A549 (cell line): Measurements from ENCODE around the gene PDE7B. TPM values are rescaled to one million over a fixed set of nuclear protein-coding genes. Genes with fewer than 3 reads are reported as not detected.
A peak's percentile ranks its signal among the peaks of the same experiment; 100 is the strongest.

Experiments used
- ATAC-seq, 2 experiments: fragments of 200-7000 bp in 1 of 2; fragments of >200 bp in 1 of 2; cut with Nextera tagmentation in 1 of 2; cut with Tn5 transposase in 1 of 2; 3 replicates each; pipeline versions ENCODE4 v1.8.0 to v1.9.1; 2018 to 2020; ENCODE audit warnings: mild to moderate bottlenecking in 1 of 2, moderate library complexity in 1 of 2
- CTCF ChIA-PET: fragments of 300-600 bp; sonication (Branson Sonifier 250); formaldehyde crosslinking; extraction: SDS; loops from one replicate; lab custom pipeline; 2021; ENCODE audit warnings: antibody characterized with exemption, inconsistent platforms; lab: Yijun Ruan, JAX
- POLR2A ChIA-PET: fragments of 350-600 bp; formaldehyde crosslinking; extraction: SDS; loops from one replicate; lab custom pipeline; 2021; ENCODE audit warnings: antibody characterized with exemption, inconsistent platforms; lab: Yijun Ruan, JAX
- DNase-seq, 2 experiments: peaks; one replicate each; pipeline versions ENCODE4 v3.0.0 to v3.0.0-alpha.2; 2011 to 2016; ENCODE audit warnings: low read depth in 1 of 2, low spot score in 1 of 2
- FAIRE-seq: peaks from 2 replicates; lab custom pipeline; 2011; peaks lifted over from hg19 to GRCh38; lab: Jason Lieb, UNC
- H3K27ac ChIP-seq, 2 experiments: fragments of >200 bp; sonication (Bioruptor Twin); formaldehyde crosslinking; 3 replicates each; pipeline ENCODE4 v1.5.1; 2016 to 2017
- H3K4me1 ChIP-seq: fragments of >200 bp; sonication (Bioruptor Twin); formaldehyde crosslinking; 3 replicates; pipeline ENCODE4 v1.6.1; 2016
- H3K4me2 ChIP-seq: fragments of >200 bp; sonication (Bioruptor Twin); formaldehyde crosslinking; 3 replicates; pipeline ENCODE4 v1.6.1; 2016
- H3K4me3 ChIP-seq: fragments of >200 bp; sonication (Bioruptor Twin); formaldehyde crosslinking; 3 replicates; pipeline ENCODE4 v1.5.1; 2016
- H3K9me3 ChIP-seq: fragments of >200 bp; sonication (Bioruptor Twin); formaldehyde crosslinking; 3 replicates; pipeline ENCODE4 v1.6.1; 2016
- BCL3 ChIP-seq: fragments of >200 bp; sonication (Bioruptor Twin); formaldehyde crosslinking; IDR thresholded peaks from 3 replicates; pipeline ENCODE4 v1.6.1; 2016
- CHD2 ChIP-seq: fragments of 150-350 bp; IDR thresholded peaks from 2 replicates; pipeline ENCODE4 v1.6.1; 2014; ENCODE audit warnings: low read length; ENCODE audit not compliant: partially characterized antibody
- CHD4 ChIP-seq: fragments of 200-600 bp; sonication (generic); IDR thresholded peaks from 2 replicates; pipeline ENCODE4 v1.6.1; 2016; ENCODE audit warnings: antibody characterized with exemption, mild to moderate bottlenecking, borderline replicate concordance
- E2F6 ChIP-seq: IDR thresholded peaks from 2 replicates; pipeline ENCODE4 v1.6.1; 2012; ENCODE audit warnings: low read depth, borderline replicate concordance
- EHF ChIP-seq: fragments of 250-450 bp; sonication (Bioruptor Pico); IDR thresholded peaks from 2 replicates; pipeline ENCODE4 v1.5.0; 2020; ENCODE audit warnings: mild to moderate bottlenecking
- EHMT2 ChIP-seq: fragments of 200-600 bp; sonication (generic); IDR thresholded peaks from 2 replicates; pipeline ENCODE4 v1.6.1; 2016; ENCODE audit warnings: antibody characterized with exemption, low read depth, mild to moderate bottlenecking, moderate library complexity
- ESRRA ChIP-seq: fragments of 150-350 bp; IDR thresholded peaks from 2 replicates; pipeline ENCODE4 v1.6.1; 2014; ENCODE audit warnings: mild to moderate bottlenecking, low read length, borderline replicate concordance
- FOSL2 ChIP-seq, 2 experiments: fragments of 450-650 bp in 1 of 2; fragments of >200 bp in 1 of 2; sonication (Bioruptor Twin) in 1 of 2; formaldehyde crosslinking; IDR thresholded peaks; 2 replicates each; pipeline versions ENCODE4 v1.5.0 to v1.6.1; 2016 to 2020; ENCODE audit warnings: mild to moderate bottlenecking in 1 of 2, moderate library complexity in 1 of 2
- FOXS1 ChIP-seq: fragments of 250-450 bp; sonication (Bioruptor Pico); IDR thresholded peaks from 2 replicates; pipeline ENCODE4 v1.5.0; 2020; ENCODE audit warnings: mild to moderate bottlenecking, moderate library complexity
- HES2 ChIP-seq: fragments of >200 bp; sonication (Bioruptor Twin); formaldehyde crosslinking; IDR thresholded peaks from 2 replicates; pipeline ENCODE4 v1.6.1; 2016
- HEYL ChIP-seq: fragments of 250-450 bp; sonication (Bioruptor Pico); IDR thresholded peaks from 2 replicates; pipeline ENCODE4 v1.8.0; 2021; ENCODE audit warnings: mild to moderate bottlenecking, moderate library complexity
- HOXB13 ChIP-seq: fragments of 250-450 bp; sonication (Bioruptor Pico); IDR thresholded peaks from 2 replicates; pipeline ENCODE4 v1.5.0; 2020; ENCODE audit warnings: low read depth, mild to moderate bottlenecking, moderate library complexity
- KDM1A ChIP-seq: fragments of 200-600 bp; sonication (generic); IDR thresholded peaks from 2 replicates; pipeline ENCODE4 v1.6.1; 2016; ENCODE audit warnings: low read depth, mild to moderate bottlenecking
- NR3C1 ChIP-seq: fragments of >200 bp; sonication (Bioruptor Twin); formaldehyde crosslinking; IDR thresholded peaks from 3 replicates; pipeline ENCODE4 v1.6.1; 2017
- PHF8 ChIP-seq: fragments of 200-600 bp; sonication (generic); IDR thresholded peaks from 2 replicates; pipeline ENCODE4 v1.6.1; 2016; ENCODE audit warnings: low read depth, mild to moderate bottlenecking, antibody characterized with exemption, moderate library complexity, borderline replicate concordance
- POLR2AphosphoS2 ChIP-seq: conservative IDR thresholded peaks from 2 replicates; pipeline ENCODE4 v1.6.1; 2012; ENCODE audit warnings: low read length, improper control_type of control experiment, inconsistent platforms
- RARB ChIP-seq: fragments of 250-450 bp; sonication (Bioruptor Pico); IDR thresholded peaks from 2 replicates; pipeline ENCODE4 v1.8.0; 2021; ENCODE audit warnings: mild to moderate bottlenecking, moderate library complexity
- RCOR1 ChIP-seq: fragments of 150-350 bp; IDR thresholded peaks from 2 replicates; pipeline ENCODE4 v1.6.1; 2014; ENCODE audit warnings: antibody characterized with exemption, low read length, low read depth
- TP53 ChIP-seq: fragments of 250-450 bp; sonication (Bioruptor Pico); IDR thresholded peaks from 2 replicates; pipeline ENCODE4 v1.5.0; 2021; ENCODE audit warnings: mild to moderate bottlenecking, moderate library complexity
- WGBS: methylation state at CpG from one replicate; pipeline ENCODE4 v1.1.6; 2017; ENCODE audit errors: missing lambda C conversion rate; 5-methylcytosine and 5-hydroxymethylcytosine counted together
- polyA plus RNA-seq, 4 experiments: library from polyadenylated mRNA; depleted of rRNA in 3 of 4; stranded (reverse); fragments of >200 nt; fragmentation: RNase III in 1 of 4; extraction: RNeasy Plus Mini Kit Qiagen cat#74134 plus additional on column Dnase treatment in 1 of 4; gene quantifications; 2 replicates in 3 of 4; 3 replicates in 1 of 4; pipeline ENCODE4 v1.2.3, GENCODE V29; 2011 to 2017

Gene PDE7B
- polyA plus RNA-seq, 2 of the 4 experiments (the other 2 are of a cell fraction), result 6.6 to 13.8 TPM

GRCh38 chr6:136089876-136090275 is 238.4 kb downstream of the PDE7B start (continued):
- TF ChIP-seq FOSL2 (IDR thresholded peaks at IDR 0.05), result no peak
- TF ChIP-seq FOSL2 (CRISPR knock-in tag; IDR thresholded peaks at IDR 0.05), result no peak
- TF ChIP-seq, all 56 proteins: peak for 0

- POLR2A ChIA-PET, result no interaction called here
- DNase-seq (no peak), ATAC-seq (no peak), FAIRE-seq (no peak)
- peak overlapping the region; percentile 55 for H3K4me2 ChIP-seq
- no peak for TF ChIP-seq TP53 (CRISPR knock-in tag)
- 0 out of 3 replicates have a peak, but pooled peaks cover 7% of the 10 kb centered on the region for H3K9me3 ChIP-seq
- 22% methylated on average over 1 of the region's 1 CpG for WGBS
- no peak overlapping the region for H3K4me3 ChIP-seq
- H3K27ac ChIP-seq, result peak overlapping the region in 1 of 2 experiments; percentile 51; a peak in 2 of 6 replicates
- H3K4me1 ChIP-seq, result peaks cover 22% of the 10 kb centered on the region
- CTCF ChIA-PET, result interaction anchor here (0.6 kb wide), 1 partner anchor 32 kb away, joined by 5 read pairs; no protein-coding TSS in a partner anchor
Measured at GRCh38 chr6:136090929-136091328, 239.4 kb downstream of the PDE7B start.

- ChIA-PET POLR2A (no interaction called here), CTCF (no interaction called here)
- H3K9me3 ChIP-seq, result 0 out of 3 replicates have a peak, but pooled peaks cover 7% of the 10 kb centered on the region
- FAIRE-seq (no peak), ATAC-seq (no peak)
- no peak overlapping the region for H3K4me2 ChIP-seq
- no peak overlapping the region for H3K4me3 ChIP-seq
- no peak for TF ChIP-seq RCOR1
- TF ChIP-seq HEYL (CRISPR knock-in tag), result no peak
- TF ChIP-seq NR3C1, result no peak
- TF ChIP-seq, all 56 proteins: peak for 0
- Histone ChIP-seq H3K27ac (no peak overlapping the region), H3K4me1 (peaks cover 18% of the 10 kb centered on the region)
- DNase-seq, result no peak
- WGBS, result 76% methylated on average over 3 of the region's 3 CpGs
Measured at GRCh38 chr6:136092897-136093296, 241.4 kb downstream of the PDE7B start.

GRCh38 chr6:136093835-136094234 is 242.3 kb downstream of the PDE7B start:
- no peak for FAIRE-seq
- 65% methylated on average over 1 of the region's 1 CpG for WGBS
- H3K4me2 ChIP-seq, result no peak overlapping the region
- CTCF ChIA-PET, result no interaction called here
- no peak overlapping the region for H3K27ac ChIP-seq
- TF ChIP-seq POLR2AphosphoS2 (no peak), CHD4 (no peak), FOXS1 (CRISPR knock-in tag) (no peak), HEYL (CRISPR knock-in tag) (no peak), E2F6 (no peak), EHF (CRISPR knock-in tag) (no peak), HES2 (no peak), PHF8 (no peak), ESRRA (no peak), TP53 (CRISPR knock-in tag) (no peak), BCL3 (no peak), HOXB13 (CRISPR knock-in tag) (no peak), RARB (no peak), CHD2 (no peak), EHMT2 (no peak), KDM1A (no peak)
- TF ChIP-seq, all 56 proteins: peak for 0
- Histone ChIP-seq H3K9me3 (0 out of 3 replicates have a peak, but pooled peaks cover 7% of the 10 kb centered on the region), H3K4me1 (peaks cover 18% of the 10 kb centered on the region), H3K4me3 (no peak overlapping the region)
- DNase-seq (no peak), ATAC-seq (no peak)
- POLR2A ChIA-PET, result no interaction called here
